ENCODE results near the gene CDH22.

DNA sequence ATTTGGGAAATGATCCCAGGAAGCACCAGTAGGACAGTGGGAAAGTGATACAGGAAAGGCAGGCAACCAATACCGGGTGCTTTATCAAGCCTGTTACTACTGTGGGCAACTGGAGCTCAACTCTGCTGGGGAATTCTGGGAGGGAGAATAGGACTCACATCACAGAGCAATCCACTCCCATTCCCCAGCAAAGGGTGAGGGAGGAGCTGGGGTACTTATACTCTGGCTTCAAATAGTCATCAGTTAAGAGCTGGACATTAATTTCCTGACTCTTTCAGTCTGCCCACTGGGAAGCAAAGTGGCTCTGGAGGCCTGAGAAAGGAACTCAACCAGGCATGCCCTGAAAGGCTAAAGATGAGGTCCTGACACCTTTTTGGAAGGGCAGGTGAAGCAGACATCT lies 17.5 kb upstream of the CDH22 start:
- TF ChIP-seq CTCF (IDR thresholded peaks at IDR 0.05) (no peak), POLR2AphosphoS5 (IDR thresholded peaks at IDR 0.05; ENCODE audit: insufficient read depth in 1 of 2, low read depth in 1 of 2) (no peak)
